A673 (cell line): ENCODE data around the gene BROX. TPM values are rescaled to one million over a fixed set of nuclear protein-coding genes. Genes with fewer than 3 reads are reported as not detected.

ENCODE experiments used
- BruUV-seq: library from RNA; stranded (reverse); fragments of 400-500 nt; replicated peaks from 2 replicates; lab custom pipeline; 2021; lab: Mats Ljungman, UMichigan
- CTCF ChIA-PET: fragments of 300-600 bp; sonication (Branson Sonifier 250); formaldehyde crosslinking; loops from one replicate; lab custom pipeline; 2022; ENCODE audit warnings: antibody characterized with exemption; lab: Charles Lee
- POLR2A ChIA-PET: fragments of 300-600 bp; sonication (Branson Sonifier 250); formaldehyde crosslinking; loops from one replicate; lab custom pipeline; 2022; ENCODE audit warnings: antibody characterized with exemption; ENCODE audit not compliant: low non-redundant PET; lab: Charles Lee
- DNase-seq: peaks from one replicate; pipeline ENCODE4 v3.0.0-alpha.2; 2015; ENCODE audit warnings: low spot score
- H3K27ac ChIP-seq: fragments of 200-600 bp; sonication (generic); 2 replicates; pipeline ENCODE4 v1.5.1; 2016; ENCODE audit warnings: mixed run types, low read depth, mild to moderate bottlenecking, mixed read lengths, antibody characterized with exemption, low read length; ENCODE audit not compliant: poor library complexity, severe bottlenecking
- H3K27me3 ChIP-seq: fragments of 200-600 bp; sonication (generic); replicated peaks from 2 replicates; pipeline ENCODE4 v1.6.1; 2017; ENCODE audit warnings: mixed run types, low read depth, mild to moderate bottlenecking, mixed read lengths, antibody characterized with exemption, low read length; ENCODE audit not compliant: insufficient read depth, poor library complexity
- H3K36me3 ChIP-seq: fragments of 200-600 bp; sonication (generic); 2 replicates; pipeline ENCODE4 v1.6.1; 2016; ENCODE audit warnings: mixed run types, mild to moderate bottlenecking, mixed read lengths, antibody characterized with exemption, low read length; ENCODE audit not compliant: insufficient read depth, poor library complexity, severe bottlenecking
- H3K4me1 ChIP-seq: fragments of 200-600 bp; sonication (generic); 2 replicates; pipeline ENCODE4 v1.6.1; 2017; ENCODE audit warnings: mixed run types, mild to moderate bottlenecking, mixed read lengths, antibody characterized with exemption, low read length; ENCODE audit not compliant: insufficient read depth, poor library complexity, severe bottlenecking
- H3K4me3 ChIP-seq: fragments of 200-600 bp; sonication (generic); 2 replicates; pipeline ENCODE4 v1.5.1; 2016; ENCODE audit warnings: low read depth, mixed run types, mild to moderate bottlenecking, mixed read lengths, low read length; ENCODE audit not compliant: poor library complexity, severe bottlenecking
- H3K9me3 ChIP-seq: fragments of 200-600 bp; sonication (generic); 2 replicates; pipeline ENCODE4 v1.6.1; 2016; ENCODE audit warnings: mixed run types, low read depth, mild to moderate bottlenecking, mixed read lengths, antibody characterized with exemption, low read length; ENCODE audit not compliant: poor library complexity, severe bottlenecking
- EZH2 ChIP-seq: fragments of 200-600 bp; sonication (generic); IDR thresholded peaks from 2 replicates; pipeline ENCODE4 v1.6.1; 2017; ENCODE audit warnings: borderline replicate concordance, low read depth, mild to moderate bottlenecking, mixed read lengths, antibody characterized with exemption, low read length; ENCODE audit not compliant: poor library complexity, severe bottlenecking
- intact Hi-C: fragments of 100-400 bp; cut with micrococcal nuclease; formaldehyde crosslinking; loops from one replicate; pipeline ENCODE4 v1.10.0; 2022; ENCODE audit not compliant: unreplicated experiment
- total RNA-seq: library from RNA; stranded (reverse); gene quantifications from 2 replicates; pipeline ENCODE4 v1.2.3, GENCODE V29; 2021
- TF ChIP-seq, protein P1 (sequence below): fragments of 300-800, 200-600 bp; sonication (generic); conservative IDR thresholded peaks from 2 replicates; pipeline ENCODE4 v1.5.1; 2017; ENCODE audit warnings: low read depth, mild to moderate bottlenecking, antibody characterized with exemption, low read length, moderate library complexity, mixed read lengths

BROX gene
- total RNA-seq, 1 experiment from 2014 or later, result 36.2 TPM

GRCh38 chr1:222750651-222751050, 38.3 kb downstream of the BROX start:
- ChIA-PET POLR2A (no interaction called here), CTCF (interaction anchor here (1.6 kb wide), 1 partner anchor 339 kb away, joined by 3 read pairs; no protein-coding TSS in a partner anchor)
- no peak overlapping the region for H3K4me3 ChIP-seq
- BruUV-seq, result no TSS peak
- TF ChIP-seq, protein P1, sequence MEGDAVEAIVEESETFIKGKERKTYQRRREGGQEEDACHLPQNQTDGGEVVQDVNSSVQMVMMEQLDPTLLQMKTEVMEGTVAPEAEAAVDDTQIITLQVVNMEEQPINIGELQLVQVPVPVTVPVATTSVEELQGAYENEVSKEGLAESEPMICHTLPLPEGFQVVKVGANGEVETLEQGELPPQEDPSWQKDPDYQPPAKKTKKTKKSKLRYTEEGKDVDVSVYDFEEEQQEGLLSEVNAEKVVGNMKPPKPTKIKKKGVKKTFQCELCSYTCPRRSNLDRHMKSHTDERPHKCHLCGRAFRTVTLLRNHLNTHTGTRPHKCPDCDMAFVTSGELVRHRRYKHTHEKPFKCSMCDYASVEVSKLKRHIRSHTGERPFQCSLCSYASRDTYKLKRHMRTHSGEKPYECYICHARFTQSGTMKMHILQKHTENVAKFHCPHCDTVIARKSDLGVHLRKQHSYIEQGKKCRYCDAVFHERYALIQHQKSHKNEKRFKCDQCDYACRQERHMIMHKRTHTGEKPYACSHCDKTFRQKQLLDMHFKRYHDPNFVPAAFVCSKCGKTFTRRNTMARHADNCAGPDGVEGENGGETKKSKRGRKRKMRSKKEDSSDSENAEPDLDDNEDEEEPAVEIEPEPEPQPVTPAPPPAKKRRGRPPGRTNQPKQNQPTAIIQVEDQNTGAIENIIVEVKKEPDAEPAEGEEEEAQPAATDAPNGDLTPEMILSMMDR, result no peak
- no peak for TF ChIP-seq EZH2
- intact Hi-C loops, result no loop called here
- H3K27me3 ChIP-seq, result no peaks in the 10 kb centered on the region
- no peak for DNase-seq
- H3K9me3 ChIP-seq, result no peaks in the 10 kb centered on the region
- H3K27ac ChIP-seq, result no peak overlapping the region
- no peaks in the 10 kb centered on the region for H3K4me1 ChIP-seq
- no peaks in the 10 kb centered on the region for H3K36me3 ChIP-seq

DNA sequence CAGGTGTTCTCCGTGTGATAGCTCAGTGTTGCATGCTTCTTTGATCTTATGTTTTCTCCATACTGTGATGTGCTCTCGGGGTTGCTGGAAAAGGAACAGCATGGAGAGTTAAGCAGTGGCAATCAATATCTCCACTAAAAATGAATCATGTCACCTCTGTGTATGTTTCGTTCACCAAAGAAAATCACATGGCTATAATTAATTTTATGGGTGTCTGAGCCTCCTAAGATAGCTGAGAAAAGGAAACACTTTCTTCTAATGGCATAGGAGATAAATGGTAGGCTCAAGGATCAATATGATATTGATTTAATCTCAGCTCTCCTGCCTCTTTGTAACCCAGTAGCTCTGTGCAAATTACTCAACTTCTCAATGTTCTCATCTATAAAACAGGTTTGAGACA, 38.9 kb downstream of the BROX start:
- no peak overlapping the region for H3K27ac ChIP-seq
- BruUV-seq, result no TSS peak
- ChIA-PET CTCF (no interaction called here), POLR2A (no interaction called here)
- H3K4me1 ChIP-seq, result no peaks in the 10 kb centered on the region
- no peaks in the 10 kb centered on the region for H3K27me3 ChIP-seq
- no peaks in the 10 kb centered on the region for H3K9me3 ChIP-seq
- DNase-seq, result no peak
- H3K36me3 ChIP-seq, result no peaks in the 10 kb centered on the region
- no peak for TF ChIP-seq EZH2
- TF ChIP-seq, protein P1, result no peak
- intact Hi-C loops, result no loop called here
- no peak overlapping the region for H3K4me3 ChIP-seq

DNA sequence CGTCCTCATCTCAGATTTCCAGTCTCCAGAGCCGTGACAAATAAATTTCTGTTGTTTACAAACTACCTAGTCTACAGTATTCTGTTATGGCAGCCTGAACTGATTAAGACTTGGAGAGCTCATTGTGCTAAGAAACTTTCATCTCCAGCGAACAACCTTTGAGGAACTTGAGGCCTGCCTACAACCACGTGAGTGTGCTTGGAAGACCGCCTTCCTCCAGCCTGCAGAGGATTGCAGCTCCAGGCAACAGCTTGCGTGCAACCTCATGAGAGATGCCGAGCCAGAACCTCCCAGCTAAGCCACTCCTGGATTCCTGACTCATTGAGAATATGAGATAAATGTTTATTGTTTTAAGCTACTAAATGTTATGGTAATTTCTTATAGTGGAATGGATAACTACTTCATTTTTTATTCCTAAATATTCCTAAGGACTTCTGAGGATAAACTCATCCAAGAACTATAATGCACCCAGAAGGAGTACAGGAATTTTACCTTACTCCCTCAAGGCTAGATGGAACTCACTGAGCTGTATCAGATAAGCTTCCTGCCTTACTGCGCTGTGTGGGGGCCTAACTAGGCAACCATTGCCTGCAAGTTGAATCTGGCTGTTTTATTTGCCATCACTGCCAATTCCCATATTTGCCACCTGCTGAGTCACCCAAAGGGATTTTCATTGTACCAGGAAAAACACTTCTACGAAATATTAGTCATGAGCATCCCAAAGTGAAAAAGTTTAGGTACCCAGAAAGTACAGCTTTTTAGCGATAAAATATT, 42.2 kb downstream of the BROX start:
- CTCF ChIA-PET, result no interaction called here
- no peaks in the 10 kb centered on the region for H3K4me1 ChIP-seq
- no TSS peak for BruUV-seq
- POLR2A ChIA-PET, result no interaction called here
- DNase-seq, result no peak
- TF ChIP-seq, protein P1, result no peak
- TF ChIP-seq EZH2, result no peak
- intact Hi-C loops, result no loop called here
- no peak overlapping the region for H3K27ac ChIP-seq
- H3K36me3 ChIP-seq, result no peaks in the 10 kb centered on the region
- H3K4me3 ChIP-seq, result no peak overlapping the region
- H3K9me3 ChIP-seq, result no peaks in the 10 kb centered on the region
- peaks cover 5% of the 10 kb centered on the region for H3K27me3 ChIP-seq
